ENCODE measurements around the gene KLRF1.

Gene KLRF1

GRCh38 chr12:9808504-9808903, 18.8 kb upstream of the KLRF1 start:
- DNase-seq (ENCODE audit: low read depth in 2 of 3, low spot score in 1 of 3): no peak

DNA sequence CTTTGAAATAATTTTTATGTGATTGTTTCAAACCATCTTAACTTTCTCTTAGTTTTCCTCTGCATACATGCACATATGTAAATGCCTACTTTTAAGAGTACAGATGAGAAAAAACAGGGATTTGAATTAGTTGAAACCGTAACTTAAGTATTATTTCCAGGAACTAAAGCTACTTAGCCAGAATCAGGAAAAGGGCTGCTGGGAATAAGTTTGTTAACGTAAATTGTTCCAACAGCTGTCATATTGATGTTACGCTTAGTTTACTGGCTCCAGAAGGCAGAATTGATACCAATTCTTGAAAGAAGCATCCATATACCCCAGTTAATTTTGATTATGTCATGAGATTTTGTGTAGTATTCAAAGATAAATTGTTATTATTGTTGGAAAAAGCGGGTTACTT, 17.9 kb upstream of the KLRF1 start:
- DNase-seq (ENCODE audit: low read depth in 2 of 3, low spot score in 1 of 3): no peak

GRCh38 chr12:9809866-9810265, 17.4 kb upstream of the KLRF1 start:
- DNase-seq (ENCODE audit: low read depth in 2 of 3, low spot score in 1 of 3): no peak

- DNase-seq (ENCODE audit: low read depth in 2 of 3, low spot score in 1 of 3): no peak
Measured at GRCh38 chr12:9810671-9811070, 16.6 kb upstream of the KLRF1 start.

DNA sequence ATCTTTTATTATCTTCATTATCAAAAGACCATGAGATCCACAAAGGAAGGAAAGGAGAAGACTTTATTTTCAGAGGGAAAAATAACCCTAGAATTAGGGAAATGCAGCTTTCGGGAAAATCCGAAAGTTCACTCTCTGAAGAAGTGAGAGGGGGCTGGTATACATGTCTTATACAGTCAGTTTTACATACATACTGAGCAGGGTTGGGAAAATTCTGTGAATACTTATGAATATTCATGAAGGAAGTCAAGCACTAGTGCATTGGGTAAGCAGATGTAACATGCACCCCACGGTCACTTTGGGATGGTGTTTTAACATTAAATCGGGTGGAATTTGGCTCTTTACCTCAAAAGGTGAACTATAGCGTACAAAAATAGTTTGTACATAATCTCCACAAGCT, 15.7 kb upstream of the KLRF1 start:
- no peak for DNase-seq (ENCODE audit: low read depth in 2 of 3, low spot score in 1 of 3)

- DNase-seq (ENCODE audit: low read depth in 2 of 3, low spot score in 1 of 3): peak; percentile 83 to 96 (median 87)
Measured at GRCh38 chr12:9813821-9814798, 13.2 kb upstream of the KLRF1 start.

GRCh38 chr12:9820281-9820930, 6.9 kb upstream of the KLRF1 start:
- no peak for DNase-seq (ENCODE audit: low read depth in 2 of 3, low spot score in 1 of 3)

GRCh38 chr12:9829483-9829882, 2.2 kb downstream of the KLRF1 start:
- no peak for DNase-seq (ENCODE audit: low read depth in 2 of 3, low spot score in 1 of 3)

- no peak for DNase-seq (ENCODE audit: low read depth in 2 of 3, low spot score in 1 of 3)
Measured at GRCh38 chr12:9829982-9830381, 2.7 kb downstream of the KLRF1 start.

- DNase-seq (ENCODE audit: low read depth in 2 of 3, low spot score in 1 of 3): no peak
Measured at GRCh38 chr12:9831720-9832119, 4.4 kb downstream of the KLRF1 start.

DNA sequence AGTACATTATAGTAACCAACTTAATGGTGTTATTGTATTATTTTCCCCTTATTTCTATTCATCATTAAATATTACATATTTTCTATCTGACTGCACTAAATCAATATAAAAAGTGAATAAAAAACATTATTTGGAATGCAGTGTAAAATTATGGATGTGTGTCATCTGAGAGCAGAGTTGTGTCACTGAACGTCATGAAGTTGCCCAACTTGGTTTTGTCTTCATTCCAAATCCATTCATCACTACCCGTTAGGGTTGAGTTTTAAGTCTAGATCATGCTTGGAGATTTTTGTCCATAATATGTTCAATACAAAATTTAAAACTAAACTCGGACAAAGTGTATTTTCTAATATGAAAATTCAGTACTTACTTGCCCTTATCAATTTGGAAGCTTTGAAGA, 16.1 kb downstream of the KLRF1 start:
- no peak for DNase-seq (ENCODE audit: low read depth in 2 of 3, low spot score in 1 of 3)

GRCh38 chr12:9848899-9849298, 21.6 kb downstream of the KLRF1 start:
- DNase-seq (ENCODE audit: low read depth in 2 of 3, low spot score in 1 of 3): no peak

DNA sequence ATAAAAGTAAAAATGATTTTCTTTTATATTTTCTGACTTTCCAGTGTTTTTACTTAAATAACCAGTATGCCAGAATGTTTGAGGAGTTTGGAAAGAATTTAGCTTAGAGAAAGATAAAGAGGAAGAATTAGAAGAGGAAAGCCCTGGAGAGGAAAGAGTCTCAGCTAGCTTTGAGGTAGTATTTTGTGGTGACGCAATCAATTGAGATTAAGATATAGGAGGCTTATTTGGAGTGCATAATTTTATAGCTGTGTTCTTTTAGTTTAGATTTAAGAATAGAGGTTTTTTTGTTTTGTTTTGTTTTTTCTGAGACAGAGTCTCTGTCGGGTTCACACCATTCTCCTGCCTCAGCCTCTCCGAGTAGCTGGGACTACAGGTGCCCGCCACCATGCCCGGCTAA, 23.8 kb downstream of the KLRF1 start:
- DNase-seq (ENCODE audit: low read depth in 2 of 3, low spot score in 1 of 3): no peak

DNA sequence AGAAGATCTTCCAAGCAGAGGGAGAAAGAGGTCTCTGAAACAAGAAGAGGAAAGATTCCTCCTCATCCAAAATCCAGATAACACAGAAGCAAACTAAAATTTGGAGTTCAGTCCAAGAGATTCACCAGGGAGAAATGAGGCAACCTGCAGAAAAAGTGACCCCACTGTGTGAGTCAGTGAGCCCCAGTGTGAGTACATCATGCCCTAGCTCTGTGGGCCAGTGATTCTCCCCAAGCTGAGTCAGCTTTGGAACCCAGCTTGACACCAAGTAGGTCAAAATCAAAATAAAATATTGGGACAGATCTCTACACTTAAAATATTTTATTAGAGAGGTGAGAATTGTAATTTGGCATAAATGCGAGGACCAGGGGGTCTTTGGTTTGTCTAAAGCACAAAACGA, 24.6 kb downstream of the KLRF1 start:
- DNase-seq (ENCODE audit: low read depth in 2 of 3, low spot score in 1 of 3): no peak

GRCh38 chr12:9856151-9856550, 28.9 kb downstream of the KLRF1 start:
- DNase-seq (ENCODE audit: low read depth in 2 of 3, low spot score in 1 of 3): no peak

DNA sequence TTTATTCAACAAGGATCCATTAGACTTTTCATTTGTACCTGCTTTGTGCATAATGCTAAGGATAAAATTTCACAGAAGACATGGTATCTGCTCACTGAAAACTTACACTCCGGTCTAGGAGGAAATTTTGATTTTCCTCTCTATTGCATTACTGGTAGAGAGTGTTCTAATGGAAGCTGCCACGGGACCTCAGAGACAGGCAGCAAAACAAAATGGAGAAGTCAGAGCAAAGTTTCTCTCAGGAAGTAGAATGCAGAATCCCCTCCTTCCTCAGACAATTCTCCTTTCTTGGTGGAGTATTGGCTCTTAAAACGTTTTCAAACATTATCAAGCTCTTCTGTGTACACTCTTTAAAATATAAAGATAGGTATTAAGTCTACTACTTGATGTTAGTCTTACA, 29.6 kb downstream of the KLRF1 start:
- no peak for DNase-seq (ENCODE audit: low read depth in 2 of 3, low spot score in 1 of 3)

- DNase-seq (ENCODE audit: low read depth in 2 of 3, low spot score in 1 of 3): no peak
Measured at GRCh38 chr12:9858135-9858534, 30.9 kb downstream of the KLRF1 start.

- no peak for DNase-seq (ENCODE audit: low read depth in 2 of 3, low spot score in 1 of 3)
Measured at GRCh38 chr12:9864913-9865675, 37.8 kb downstream of the KLRF1 start.

GRCh38 chr12:9866860-9867269, 39.6 kb downstream of the KLRF1 start:
- peak in 1 of 3 donors; percentile 7 for DNase-seq (ENCODE audit: low read depth in 2 of 3, low spot score in 1 of 3)

DNA sequence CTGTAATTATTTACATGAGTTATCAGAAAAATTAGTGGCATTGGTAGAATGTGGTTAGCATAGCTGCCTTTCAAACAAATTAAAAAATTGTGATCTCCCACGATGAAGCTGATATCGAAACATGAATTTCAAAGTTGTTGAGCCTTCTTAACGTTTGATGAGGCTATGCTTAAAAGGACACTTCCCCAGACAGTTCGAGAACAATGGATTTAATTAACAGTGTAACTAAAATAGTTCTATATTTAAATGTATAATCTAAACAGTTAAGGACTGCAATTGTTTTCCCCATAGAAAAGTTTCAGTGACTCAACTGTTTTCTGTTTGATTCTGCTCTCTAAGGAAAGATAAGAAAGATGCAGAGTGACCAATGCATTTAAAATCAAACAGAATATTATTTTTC, 40.2 kb downstream of the KLRF1 start:
- no peak for DNase-seq (ENCODE audit: low read depth in 2 of 3, low spot score in 1 of 3)

DNA sequence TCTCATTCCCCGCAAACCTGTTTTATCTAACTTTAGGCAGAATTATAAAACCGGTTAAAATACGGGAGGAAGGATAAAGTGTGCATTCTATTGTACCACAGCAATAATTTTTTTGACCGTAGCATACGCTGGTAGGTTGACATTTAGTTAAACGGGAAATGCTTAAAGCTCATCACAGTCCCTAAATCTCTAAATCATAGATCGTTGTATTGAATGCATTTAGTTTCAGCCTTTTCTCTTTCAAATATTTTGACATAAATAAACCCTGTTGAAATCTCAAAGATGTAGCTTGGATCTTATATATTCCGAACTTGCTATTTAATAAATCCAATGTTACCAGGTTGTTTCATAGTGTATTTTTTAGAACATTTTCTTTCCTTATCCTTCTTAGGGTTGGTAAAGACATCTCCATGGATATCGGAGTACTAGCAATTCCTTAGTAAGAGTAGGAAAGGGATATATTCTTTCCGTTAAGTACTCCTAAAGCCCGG, 41.1 kb downstream of the KLRF1 start:
- DNase-seq (ENCODE audit: low read depth in 2 of 3, low spot score in 1 of 3): no peak

- DNase-seq (ENCODE audit: low read depth in 2 of 3, low spot score in 1 of 3): no peak
Measured at GRCh38 chr12:9868951-9869306, 41.6 kb downstream of the KLRF1 start.

Data from stimulated activated CD4-positive, alpha-beta T cell treated with anti-CD3 and anti-CD28 coated beads, Interleukin-12 subunit alpha, Interleukin-12 subunit beta, amount 100 ng/mL, for 48 hours (primary cell).